Measurements from ENCODE around the gene AAK1. TPM values are rescaled to one million over a fixed set of nuclear protein-coding genes. Genes with fewer than 3 reads are reported as not detected.

The AAK1 gene
- total and polyA plus RNA-seq, 2 of the 13 experiments (the other 11 are each of a cell fraction or from before 2014, with no cell fraction given) = 9.8 to 10.3 TPM

DNA sequence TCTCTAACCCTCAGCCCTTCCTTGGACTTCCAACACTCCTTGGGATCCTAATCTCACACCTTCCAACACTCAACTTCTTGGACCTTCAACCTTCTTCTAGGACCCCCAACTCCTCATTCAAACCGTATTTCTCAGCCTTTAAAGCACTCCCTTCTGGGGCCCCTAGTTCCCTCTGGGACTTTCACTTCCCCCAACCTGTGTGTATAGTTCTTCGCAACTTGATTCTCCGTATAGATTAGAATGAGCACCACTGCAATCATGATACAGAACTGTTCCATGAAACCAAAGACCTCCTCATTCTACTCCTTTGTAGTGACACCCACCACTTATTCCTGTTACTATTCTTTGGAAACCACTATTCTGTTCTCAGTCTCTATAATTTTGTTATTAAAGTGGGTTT, 144.3 kb downstream of the AAK1 start:
- POLR2A ChIA-PET = no interaction called here
- CTCF ChIA-PET (ENCODE audit: low intra/inter-chr PET ratio, low total read pairs) = no interaction called here
- in situ Hi-C loops (cut with HindIII; ENCODE audit: extremely low pct_ligation_motif_present, low pct_unique_long_range_greater_than_20kb) = no loop called here
- Histone ChIP-seq H3K36me3 (replicated peaks in 1 of 2; ENCODE audit: control insufficient read depth in 1 of 2, insufficient read depth in 2 of 2, low read length in 2 of 2) (no peaks in the 10 kb centered on the region; a peak in 2 of 5 replicates), H3K4me3 (replicated peaks in 1 of 3; ENCODE audit: insufficient read depth in 1 of 3, low read depth in 2 of 3, low read length in 3 of 3) (no peak overlapping the region), H3K4me1 (ENCODE audit: insufficient read depth, low read length) (peaks cover 29% of the 10 kb centered on the region), H3K9ac (ENCODE audit: insufficient read depth, low read depth, low read length) (no peak overlapping the region), H3K27me3 (ENCODE audit: control insufficient read depth in 1 of 2, insufficient read depth in 2 of 2, low read length in 2 of 2) (no peaks in the 10 kb centered on the region), H3K9me3 (ENCODE audit: low read length) (no peaks in the 10 kb centered on the region), H3K79me2 (ENCODE audit: insufficient read depth, low read length) (no peaks in the 10 kb centered on the region), H2AFZ (ENCODE audit: low read length) (no peak overlapping the region), H3K27ac (ENCODE audit: extremely low read length, insufficient read depth, low read length) (no peak overlapping the region), H3K4me2 (ENCODE audit: low read depth, low read length) (no peak overlapping the region), H4K20me1 (ENCODE audit: insufficient read depth, low read length) (no peaks in the 10 kb centered on the region)
- TF ChIP-seq MED13 (CRISPR knock-in tag; IDR thresholded peaks at IDR 0.05) (no peak), CREB3 (CRISPR knock-in tag; IDR thresholded peaks at IDR 0.05) (no peak), ZNF282 (IDR thresholded peaks at IDR 0.05; ENCODE audit: partially characterized antibody) (no peak), IKZF4 (CRISPR knock-in tag; IDR thresholded peaks at IDR 0.05; ENCODE audit: borderline replicate concordance, low read depth, not compliant biosample characterization) (no peak), RORA (CRISPR knock-in tag; IDR thresholded peaks at IDR 0.05) (no peak), HNRNPLL (IDR thresholded peaks at IDR 0.05; ENCODE audit: low read depth, low read length, poor library complexity, severe bottlenecking) (no peak), ZNF546 (CRISPR knock-in tag; conservative IDR thresholded peaks at IDR 0.05) (no peak), BCL6 (CRISPR knock-in tag; IDR thresholded peaks at IDR 0.05) (no peak), ZNF564 (CRISPR knock-in tag; IDR thresholded peaks at IDR 0.05) (no peak), XRCC5 (optimal IDR thresholded peaks at IDR 0.05; ENCODE audit: low read length) (no peak), ZSCAN22 (CRISPR knock-in tag; IDR thresholded peaks at IDR 0.05) (no peak), ASH2L (IDR thresholded peaks at IDR 0.05; ENCODE audit: insufficient read length, low read depth, low read length) (no peak), MAFG (CRISPR knock-in tag; IDR thresholded peaks at IDR 0.05) (no peak), ZMYM4 (CRISPR knock-in tag; IDR thresholded peaks at IDR 0.05) (no peak), JDP2 (CRISPR knock-in tag; IDR thresholded peaks at IDR 0.05; ENCODE audit: borderline replicate concordance) (no peak), SIX1 (CRISPR knock-in tag; IDR thresholded peaks at IDR 0.05; ENCODE audit: borderline replicate concordance) (no peak), ZNF225 (CRISPR knock-in tag; IDR thresholded peaks at IDR 0.05) (no peak), TFDP1 (CRISPR knock-in tag; IDR thresholded peaks at IDR 0.05; ENCODE audit: borderline replicate concordance) (no peak)
- no TSS peak for BruUV-seq (replicated peaks)
- FAIRE-seq (no peak), ATAC-seq (no peak), DNase-seq (ENCODE audit: low spot score) (no peak)
- 94% methylated on average over 3 of the region's 3 CpGs for WGBS (ENCODE audit: low lambda C conversion rate)
- intact Hi-C loops (cut with micrococcal nuclease; ENCODE audit: unreplicated experiment) = no loop called here
